GM18526 (cell line): ENCODE measurements around the gene ARHGAP26.

Experiments
- POLR2A ChIP-seq: IDR thresholded peaks from 3 replicates; pipeline ENCODE4 v1.6.1; 2011; ENCODE audit not compliant: insufficient read length; ENCODE audit errors: extremely low read depth

Gene ARHGAP26

GRCh38 chr5:143004361-143005145 is 234.4 kb downstream of the ARHGAP26 start:
- TF ChIP-seq POLR2A, result no peak

GRCh38 chr5:143006501-143006900 is 236.3 kb downstream of the ARHGAP26 start:
- TF ChIP-seq POLR2A, result no peak

- no peak for TF ChIP-seq POLR2A
These were observed 237.9 kb downstream of the ARHGAP26 start for GRCh38 chr5:143008032-143008431.

- TF ChIP-seq POLR2A, result no peak
These were observed 238.8 kb downstream of the ARHGAP26 start for GRCh38 chr5:143008809-143009521.

GRCh38 chr5:143010351-143010750 is 240.2 kb downstream of the ARHGAP26 start:
- TF ChIP-seq POLR2A, result no peak

- TF ChIP-seq POLR2A, result no peak
These were observed 241.4 kb downstream of the ARHGAP26 start for GRCh38 chr5:143011585-143011984.

GRCh38 chr5:143013176-143013891 is 243.2 kb downstream of the ARHGAP26 start:
- no peak for TF ChIP-seq POLR2A

GRCh38 chr5:143014017-143014651 is 244.0 kb downstream of the ARHGAP26 start:
- no peak for TF ChIP-seq POLR2A

GRCh38 chr5:143016777-143017516 is 246.8 kb downstream of the ARHGAP26 start:
- TF ChIP-seq POLR2A, result no peak

- no peak for TF ChIP-seq POLR2A
These were observed 247.4 kb downstream of the ARHGAP26 start for GRCh38 chr5:143017541-143017940.

GRCh38 chr5:143017992-143018391 is 247.8 kb downstream of the ARHGAP26 start:
- no peak for TF ChIP-seq POLR2A

GRCh38 chr5:143019157-143019556 is 249.0 kb downstream of the ARHGAP26 start:
- TF ChIP-seq POLR2A, result peak; percentile 11

- no peak for TF ChIP-seq POLR2A
These were observed 249.7 kb downstream of the ARHGAP26 start for GRCh38 chr5:143019614-143020515.

- TF ChIP-seq POLR2A, result no peak
These were observed 251.4 kb downstream of the ARHGAP26 start for GRCh38 chr5:143021595-143021994.
